ENCODE results near the gene EIF3F.

GRCh38 chr11:8015753-8016239 is 28.7 kb downstream of the EIF3F start:
- no peak for TF ChIP-seq CTCF (IDR thresholded peaks at IDR 0.05)
- no peak for TF ChIP-seq CHD2 (IDR thresholded peaks at IDR 0.05; ENCODE audit: low read length, partially characterized antibody)
- no peak for TF ChIP-seq SREBF2 (IDR thresholded peaks at IDR 0.05)
- TF ChIP-seq POLR2A (IDR thresholded peaks at IDR 0.05; ENCODE audit: low read length) = no peak
- TF ChIP-seq EP300 (IDR thresholded peaks at IDR 0.05) = no peak
- TF ChIP-seq POLR2AphosphoS2 (conservative IDR thresholded peaks at IDR 0.05; ENCODE audit: low read length) = no peak
- TF ChIP-seq RAD21 (conservative IDR thresholded peaks at IDR 0.05 in 1 of 2, IDR thresholded peaks at IDR 0.05 in 1 of 2) = no peak
- TF ChIP-seq REST (IDR thresholded peaks at IDR 0.05) = no peak

Data from A549 (cell line).